PC-3 (cell line): ENCODE measurements around the gene RNF5.

Experiments
- CTCF ChIP-seq: fragments of 300-600 bp; sonication (generic); conservative IDR thresholded peaks from 2 replicates; pipeline ENCODE4 v1.5.1; 2017; ENCODE audit warnings: antibody characterized with exemption, low read depth, mild to moderate bottlenecking, low read length
- EZH2 ChIP-seq: fragments of 300-600 bp; sonication (generic); IDR thresholded peaks from one replicate; pipeline ENCODE4 v1.6.1; 2017; ENCODE audit warnings: antibody characterized with exemption, mild to moderate bottlenecking, low read length; ENCODE audit not compliant: unreplicated experiment
- EZH2phosphoT487 ChIP-seq: fragments of 300-600 bp; sonication (generic); IDR thresholded peaks from 2 replicates; pipeline ENCODE4 v1.6.1; 2018; ENCODE audit warnings: mild to moderate bottlenecking, antibody characterized with exemption, low read length, borderline replicate concordance

- TF ChIP-seq CTCF (no peak), EZH2 (no peak), EZH2phosphoT487 (no peak)
Observed at GRCh38 chr6:32192608-32193039, 14.4 kb downstream of the RNF5 start, which contains the start of gene GPSM3.
